K562 (cell line): Measurements from ENCODE around the gene PRR29. TPM values are rescaled to one million over a fixed set of nuclear protein-coding genes. Genes with fewer than 3 reads are reported as not detected.
A peak's percentile ranks its signal among the peaks of the same experiment; 100 is the strongest.

Experiments used
- CCAR2 ChIP-seq: fragments of 200-400 bp; formaldehyde crosslinking; IDR thresholded peaks from 2 replicates; pipeline ENCODE4 v1.6.1; 2017; ENCODE audit warnings: mild to moderate bottlenecking, low read depth, low read length
- GABPB1 ChIP-seq: sonication (generic); formaldehyde crosslinking; IDR thresholded peaks from 2 replicates; pipeline ENCODE4 v1.8.0; 2022; ENCODE audit warnings: mild to moderate bottlenecking, missing genetic modification reagents
- HDAC8 ChIP-seq: fragments of 450-650 bp; IDR thresholded peaks from 2 replicates; pipeline ENCODE4 v1.6.1; 2016; ENCODE audit warnings: mild to moderate bottlenecking, missing genetic modification characterization, moderate library complexity, missing compliant biosample characterization
- HDGF ChIP-seq: fragments of 450-650 bp; IDR thresholded peaks from 2 replicates; pipeline ENCODE4 v1.6.1; 2016
- NR1H2 ChIP-seq: sonication (generic); formaldehyde crosslinking; IDR thresholded peaks from 2 replicates; pipeline ENCODE4 v1.4.0; 2020; ENCODE audit warnings: mild to moderate bottlenecking, missing genetic modification reagents
- RBFOX2 ChIP-seq: fragments of 200-400 bp; formaldehyde crosslinking; IDR thresholded peaks from 2 replicates; pipeline ENCODE4 v1.6.1; 2017; ENCODE audit warnings: low read depth, mild to moderate bottlenecking, low read length, moderate library complexity
- SREBF2 ChIP-seq: sonication (generic); formaldehyde crosslinking; IDR thresholded peaks from 2 replicates; pipeline ENCODE4 v1.4.0; 2020; ENCODE audit warnings: mild to moderate bottlenecking, missing genetic modification reagents
- TAL1 ChIP-seq: fragments of 450-650 bp; IDR thresholded peaks from 2 replicates; pipeline ENCODE4 v1.6.1; 2016; ENCODE audit warnings: mild to moderate bottlenecking
- XRCC4 ChIP-seq: IDR thresholded peaks from one replicate; pipeline ENCODE4 v1.6.1; 2011; ENCODE audit not compliant: insufficient read depth, insufficient read length; ENCODE audit errors: extremely low read depth
- ZC3H8 ChIP-seq: fragments of 450-650 bp; IDR thresholded peaks from 2 replicates; pipeline ENCODE4 v1.6.1; 2017
- ZNF232 ChIP-seq: sonication (generic); formaldehyde crosslinking; IDR thresholded peaks from 2 replicates; pipeline ENCODE4 v1.8.0; 2022; ENCODE audit warnings: mild to moderate bottlenecking, missing genetic modification reagents
- ZNF589 ChIP-seq: fragments of 200-800 bp; sonication (Bioruptor generic); IDR thresholded peaks from 2 replicates; pipeline ENCODE4 v1.6.1; 2016; ENCODE audit warnings: low read depth, missing genetic modification characterization, missing compliant biosample characterization
- ZNF717 ChIP-seq: fragments of 250-450 bp; sonication (Bioruptor Pico); IDR thresholded peaks from 2 replicates; pipeline ENCODE4 v1.5.0; 2021
- ZSCAN29 ChIP-seq: fragments of 450-650 bp; IDR thresholded peaks from 2 replicates; pipeline ENCODE4 v1.6.1; 2017
- polyA plus RNA-seq, 8 experiments: library from polyadenylated mRNA; depleted of rRNA in 4 of 8; stranded (reverse) in 5 of 8; unstranded in 3 of 8; fragments of >200 nt; fragmentation: Nextera tagmentation in 2 of 8; fragmentation: Illumina TruSeq in 1 of 8; extraction: Ambion mirVana in 2 of 8; extraction: Trizol in 1 of 8; gene quantifications; 2 replicates each; pipeline versions ENCODE4 v1.2.1 to v1.2.3, GENCODE V29; 2011 to 2014; ENCODE audit warnings: inconsistent platforms in 1 of 8, missing spikeins in 1 of 8
- total RNA-seq, 7 experiments: library from RNA; depleted of rRNA in 6 of 7; stranded (reverse); fragments of >200 nt in 6 of 7; fragmentation: Illumina TruSeq in 2 of 7; extraction: Trizol in 2 of 7; gene quantifications; 2 replicates each; pipeline versions ENCODE4 v1.2.1 to v1.2.3, GENCODE V29; 2011 to 2021; ENCODE audit warnings: low replicate concordance in 1 of 7
- TF ChIP-seq, protein P1 (sequence below), 2 experiments: fragments of 450-650 bp; IDR thresholded peaks; 2 replicates each; pipeline ENCODE4 v1.6.1; 2018; ENCODE audit warnings: mild to moderate bottlenecking in 2 of 2, low read depth in 1 of 2; ENCODE audit not compliant: partially characterized antibody in 2 of 2
- TF ChIP-seq, protein P2 (sequence below): sonication (generic); formaldehyde crosslinking; IDR thresholded peaks from 2 replicates; pipeline ENCODE4 v1.8.1; 2023; ENCODE audit warnings: mild to moderate bottlenecking, missing genetic modification reagents
- TF ChIP-seq, protein P3 (sequence below): fragments of 450-650 bp; formaldehyde crosslinking; IDR thresholded peaks from 2 replicates; pipeline ENCODE4 v1.4.0; 2022; ENCODE audit warnings: missing genetic modification characterization
- TF ChIP-seq, protein P4 (sequence below): fragments of 250-450 bp; sonication (Bioruptor Pico); IDR thresholded peaks from 2 replicates; pipeline ENCODE4 v1.4.0; 2020; ENCODE audit warnings: mild to moderate bottlenecking, moderate library complexity, borderline replicate concordance

The PRR29 gene
- total and polyA plus RNA-seq, 9 of the 15 experiments (the other 6 are each of a cell fraction or from before 2014, with no cell fraction given) = 0.08 to 0.58 (median 0.15) TPM; not detected in 5

DNA sequence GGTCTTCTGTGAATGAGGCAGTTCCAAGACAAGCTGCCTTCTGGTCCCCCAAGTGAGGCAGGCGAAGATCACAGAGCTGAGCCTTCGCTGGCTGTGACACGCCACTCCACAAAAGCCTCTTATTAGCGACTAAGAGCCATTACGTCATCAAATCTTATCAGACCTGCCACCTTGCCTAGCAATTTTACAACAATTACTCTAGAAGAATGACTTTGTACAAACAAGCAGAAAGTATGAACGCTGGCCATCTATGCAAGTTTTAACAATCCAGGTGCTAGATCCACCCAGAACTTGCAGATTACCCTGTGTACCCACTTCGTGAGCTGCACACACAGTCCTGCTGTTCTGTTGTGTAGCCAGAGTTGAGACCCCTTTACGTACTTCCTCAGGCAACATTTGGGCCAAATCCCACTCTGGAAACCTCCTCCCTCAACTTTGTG lies 26.1 kb downstream of the PRR29 start (continued):
- TF ChIP-seq, protein P1, sequence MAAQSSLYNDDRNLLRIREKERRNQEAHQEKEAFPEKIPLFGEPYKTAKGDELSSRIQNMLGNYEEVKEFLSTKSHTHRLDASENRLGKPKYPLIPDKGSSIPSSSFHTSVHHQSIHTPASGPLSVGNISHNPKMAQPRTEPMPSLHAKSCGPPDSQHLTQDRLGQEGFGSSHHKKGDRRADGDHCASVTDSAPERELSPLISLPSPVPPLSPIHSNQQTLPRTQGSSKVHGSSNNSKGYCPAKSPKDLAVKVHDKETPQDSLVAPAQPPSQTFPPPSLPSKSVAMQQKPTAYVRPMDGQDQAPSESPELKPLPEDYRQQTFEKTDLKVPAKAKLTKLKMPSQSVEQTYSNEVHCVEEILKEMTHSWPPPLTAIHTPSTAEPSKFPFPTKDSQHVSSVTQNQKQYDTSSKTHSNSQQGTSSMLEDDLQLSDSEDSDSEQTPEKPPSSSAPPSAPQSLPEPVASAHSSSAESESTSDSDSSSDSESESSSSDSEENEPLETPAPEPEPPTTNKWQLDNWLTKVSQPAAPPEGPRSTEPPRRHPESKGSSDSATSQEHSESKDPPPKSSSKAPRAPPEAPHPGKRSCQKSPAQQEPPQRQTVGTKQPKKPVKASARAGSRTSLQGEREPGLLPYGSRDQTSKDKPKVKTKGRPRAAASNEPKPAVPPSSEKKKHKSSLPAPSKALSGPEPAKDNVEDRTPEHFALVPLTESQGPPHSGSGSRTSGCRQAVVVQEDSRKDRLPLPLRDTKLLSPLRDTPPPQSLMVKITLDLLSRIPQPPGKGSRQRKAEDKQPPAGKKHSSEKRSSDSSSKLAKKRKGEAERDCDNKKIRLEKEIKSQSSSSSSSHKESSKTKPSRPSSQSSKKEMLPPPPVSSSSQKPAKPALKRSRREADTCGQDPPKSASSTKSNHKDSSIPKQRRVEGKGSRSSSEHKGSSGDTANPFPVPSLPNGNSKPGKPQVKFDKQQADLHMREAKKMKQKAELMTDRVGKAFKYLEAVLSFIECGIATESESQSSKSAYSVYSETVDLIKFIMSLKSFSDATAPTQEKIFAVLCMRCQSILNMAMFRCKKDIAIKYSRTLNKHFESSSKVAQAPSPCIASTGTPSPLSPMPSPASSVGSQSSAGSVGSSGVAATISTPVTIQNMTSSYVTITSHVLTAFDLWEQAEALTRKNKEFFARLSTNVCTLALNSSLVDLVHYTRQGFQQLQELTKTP (IDR thresholded peaks at IDR 0.05; ENCODE audit: low read depth in 1 of 2, partially characterized antibody in 2 of 2) = peak in 1 of 2 experiments; percentile 53
- TF ChIP-seq GABPB1 (no peak), XRCC4 (no peak), CCAR2 (no peak), ZNF589 (CRISPR knock-in tag) (peak; percentile 88), ZC3H8 (no peak), ZNF717 (CRISPR knock-in tag) (no peak), TAL1 (peak; percentile 89), HDGF (no peak), SREBF2 (CRISPR knock-in tag) (no peak), RBFOX2 (0 out of 2 replicates have a peak, but pooled peaks have one; percentile 37), ZNF232 (no peak), ZSCAN29 (no peak), NR1H2 (CRISPR knock-in tag) (no peak), HDAC8 (tag) (no peak)
- TF ChIP-seq, protein P2, sequence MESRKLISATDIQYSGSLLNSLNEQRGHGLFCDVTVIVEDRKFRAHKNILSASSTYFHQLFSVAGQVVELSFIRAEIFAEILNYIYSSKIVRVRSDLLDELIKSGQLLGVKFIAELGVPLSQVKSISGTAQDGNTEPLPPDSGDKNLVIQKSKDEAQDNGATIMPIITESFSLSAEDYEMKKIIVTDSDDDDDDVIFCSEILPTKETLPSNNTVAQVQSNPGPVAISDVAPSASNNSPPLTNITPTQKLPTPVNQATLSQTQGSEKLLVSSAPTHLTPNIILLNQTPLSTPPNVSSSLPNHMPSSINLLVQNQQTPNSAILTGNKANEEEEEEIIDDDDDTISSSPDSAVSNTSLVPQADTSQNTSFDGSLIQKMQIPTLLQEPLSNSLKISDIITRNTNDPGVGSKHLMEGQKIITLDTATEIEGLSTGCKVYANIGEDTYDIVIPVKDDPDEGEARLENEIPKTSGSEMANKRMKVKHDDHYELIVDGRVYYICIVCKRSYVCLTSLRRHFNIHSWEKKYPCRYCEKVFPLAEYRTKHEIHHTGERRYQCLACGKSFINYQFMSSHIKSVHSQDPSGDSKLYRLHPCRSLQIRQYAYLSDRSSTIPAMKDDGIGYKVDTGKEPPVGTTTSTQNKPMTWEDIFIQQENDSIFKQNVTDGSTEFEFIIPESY = no peak
- TF ChIP-seq, protein P3, sequence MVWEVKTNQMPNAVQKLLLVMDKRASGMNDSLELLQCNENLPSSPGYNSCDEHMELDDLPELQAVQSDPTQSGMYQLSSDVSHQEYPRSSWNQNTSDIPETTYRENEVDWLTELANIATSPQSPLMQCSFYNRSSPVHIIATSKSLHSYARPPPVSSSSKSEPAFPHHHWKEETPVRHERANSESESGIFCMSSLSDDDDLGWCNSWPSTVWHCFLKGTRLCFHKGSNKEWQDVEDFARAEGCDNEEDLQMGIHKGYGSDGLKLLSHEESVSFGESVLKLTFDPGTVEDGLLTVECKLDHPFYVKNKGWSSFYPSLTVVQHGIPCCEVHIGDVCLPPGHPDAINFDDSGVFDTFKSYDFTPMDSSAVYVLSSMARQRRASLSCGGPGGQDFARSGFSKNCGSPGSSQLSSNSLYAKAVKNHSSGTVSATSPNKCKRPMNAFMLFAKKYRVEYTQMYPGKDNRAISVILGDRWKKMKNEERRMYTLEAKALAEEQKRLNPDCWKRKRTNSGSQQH (CRISPR knock-in tag) = no peak
- TF ChIP-seq, protein P4, sequence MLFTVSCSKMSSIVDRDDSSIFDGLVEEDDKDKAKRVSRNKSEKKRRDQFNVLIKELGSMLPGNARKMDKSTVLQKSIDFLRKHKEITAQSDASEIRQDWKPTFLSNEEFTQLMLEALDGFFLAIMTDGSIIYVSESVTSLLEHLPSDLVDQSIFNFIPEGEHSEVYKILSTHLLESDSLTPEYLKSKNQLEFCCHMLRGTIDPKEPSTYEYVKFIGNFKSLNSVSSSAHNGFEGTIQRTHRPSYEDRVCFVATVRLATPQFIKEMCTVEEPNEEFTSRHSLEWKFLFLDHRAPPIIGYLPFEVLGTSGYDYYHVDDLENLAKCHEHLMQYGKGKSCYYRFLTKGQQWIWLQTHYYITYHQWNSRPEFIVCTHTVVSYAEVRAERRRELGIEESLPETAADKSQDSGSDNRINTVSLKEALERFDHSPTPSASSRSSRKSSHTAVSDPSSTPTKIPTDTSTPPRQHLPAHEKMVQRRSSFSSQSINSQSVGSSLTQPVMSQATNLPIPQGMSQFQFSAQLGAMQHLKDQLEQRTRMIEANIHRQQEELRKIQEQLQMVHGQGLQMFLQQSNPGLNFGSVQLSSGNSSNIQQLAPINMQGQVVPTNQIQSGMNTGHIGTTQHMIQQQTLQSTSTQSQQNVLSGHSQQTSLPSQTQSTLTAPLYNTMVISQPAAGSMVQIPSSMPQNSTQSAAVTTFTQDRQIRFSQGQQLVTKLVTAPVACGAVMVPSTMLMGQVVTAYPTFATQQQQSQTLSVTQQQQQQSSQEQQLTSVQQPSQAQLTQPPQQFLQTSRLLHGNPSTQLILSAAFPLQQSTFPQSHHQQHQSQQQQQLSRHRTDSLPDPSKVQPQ (CRISPR knock-in tag) = no peak
